HK-2 (cell line): ENCODE measurements around the gene TMC1.

ENCODE experiments used
- DNase-seq: peaks from one replicate; pipeline ENCODE4 v3.0.0-alpha.2; 2018; ENCODE audit not compliant: unreplicated experiment

Gene TMC1

GRCh38 chr9:72680593-72681282 is 159.3 kb downstream of the TMC1 start:
- no peak for DNase-seq

GRCh38 chr9:72681283-72681630 is 159.8 kb downstream of the TMC1 start:
- DNase-seq, result no peak

GRCh38 chr9:72684615-72685014 is 163.2 kb downstream of the TMC1 start:
- no peak for DNase-seq

GRCh38 chr9:72685911-72686310 is 164.5 kb downstream of the TMC1 start:
- DNase-seq, result no peak

- no peak for DNase-seq
Measured at GRCh38 chr9:72687331-72687730, 165.9 kb downstream of the TMC1 start.

- no peak for DNase-seq
Measured at GRCh38 chr9:72691671-72692070, 170.3 kb downstream of the TMC1 start.

GRCh38 chr9:72695365-72695764 is 174.0 kb downstream of the TMC1 start:
- DNase-seq, result no peak

GRCh38 chr9:72696511-72696910 is 175.1 kb downstream of the TMC1 start:
- no peak for DNase-seq

GRCh38 chr9:72701510-72701909 is 180.1 kb downstream of the TMC1 start:
- no peak for DNase-seq

GRCh38 chr9:72703574-72703973 is 182.2 kb downstream of the TMC1 start:
- DNase-seq, result no peak

- DNase-seq, result no peak
Measured at GRCh38 chr9:72704688-72705375, 183.4 kb downstream of the TMC1 start.

GRCh38 chr9:72718503-72718902 is 197.1 kb downstream of the TMC1 start:
- no peak for DNase-seq

- no peak for DNase-seq
Measured at GRCh38 chr9:72721067-72721466, 199.7 kb downstream of the TMC1 start.

- no peak for DNase-seq
Measured at GRCh38 chr9:72726947-72727346, 205.5 kb downstream of the TMC1 start.

- DNase-seq, result no peak
Measured at GRCh38 chr9:72728031-72728770, 206.8 kb downstream of the TMC1 start.

GRCh38 chr9:72733895-72734294 is 212.5 kb downstream of the TMC1 start:
- no peak for DNase-seq

- no peak for DNase-seq
Measured at GRCh38 chr9:72734631-72735030, 213.2 kb downstream of the TMC1 start.

GRCh38 chr9:72743836-72744235 is 222.4 kb downstream of the TMC1 start:
- DNase-seq, result no peak

- DNase-seq, result peak; percentile 0
Measured at GRCh38 chr9:72749276-72749675, 227.9 kb downstream of the TMC1 start.

GRCh38 chr9:72751541-72751940 is 230.1 kb downstream of the TMC1 start:
- no peak for DNase-seq

- DNase-seq, result no peak
Measured at GRCh38 chr9:72753266-72753893, 232.0 kb downstream of the TMC1 start.

- DNase-seq, result no peak
Measured at GRCh38 chr9:72755836-72756235, 234.4 kb downstream of the TMC1 start.

- DNase-seq, result no peak
Measured at GRCh38 chr9:72758944-72759343, 237.5 kb downstream of the TMC1 start.
